ENCODE data around the gene KRTAP10-9. TPM values are rescaled to one million over a fixed set of nuclear protein-coding genes. Genes with fewer than 3 reads are reported as not detected.
"Not testable (repeated sequence)": the region's sequence is repeated elsewhere in the genome, so short reads cannot be mapped to it uniquely, and the experiment has no call there.

KRTAP10-9 gene
- total and polyA plus RNA-seq, 10 donors, result not detected

- Histone ChIP-seq H3K9me3 (peaks cover 0 to 48% (median 43%) of the 10 kb centered on the region in 8 donors), H3K36me3 (no peaks in the 10 kb centered on the region), H3K4me1 (no peaks in the 10 kb centered on the region), H3K4me3 (no peak overlapping the region), H3K27ac (no peak overlapping the region), H3K27me3 (replicated peaks in 1 of 7) (peaks cover 0 to 41% (median 4%) of the 10 kb centered on the region in 7 donors)
- WGBS, 5 donors, result 73 to 94% (median 84%) methylated on average over 5 of the region's 5 CpGs
- intact Hi-C loops (cut with DNase I; ENCODE audit: low total_unique reads), result no loop called here
- no peak for DNase-seq
- no peak for TF ChIP-seq POLR2A (IDR thresholded peaks at IDR 0.05)
- no peak for TF ChIP-seq POLR2AphosphoS5 (IDR thresholded peaks at IDR 0.05)
- TF ChIP-seq CTCF (IDR thresholded peaks at IDR 0.05 in 8 of 11, conservative IDR thresholded peaks at IDR 0.05 in 3 of 11), result no peak
These were observed 13.9 kb downstream of the KRTAP10-9 start for GRCh38 chr21:44640761-44641160.

GRCh38 chr21:44643741-44644310, 16.9 kb downstream of the KRTAP10-9 start:
- TF ChIP-seq POLR2A (IDR thresholded peaks at IDR 0.05) (no peak), CTCF (IDR thresholded peaks at IDR 0.05 in 8 of 11, conservative IDR thresholded peaks at IDR 0.05 in 3 of 11) (no peak), POLR2AphosphoS5 (IDR thresholded peaks at IDR 0.05) (no peak)
- WGBS, 5 donors, result 63 to 80% (median 75%) methylated on average over 14 of the region's 14 CpGs
- Histone ChIP-seq H3K27ac (no peak overlapping the region), H3K9me3 (peaks cover 0 to 49% (median 43%) of the 10 kb centered on the region in 8 donors), H3K4me3 (no peak overlapping the region), H3K36me3 (no peaks in the 10 kb centered on the region), H3K4me1 (no peaks in the 10 kb centered on the region), H3K27me3 (replicated peaks in 1 of 7) (peaks cover 0 to 44% (median 4%) of the 10 kb centered on the region in 7 donors)
- DNase-seq, result no peak
- intact Hi-C loops (cut with DNase I; ENCODE audit: low total_unique reads), result no loop called here

- Histone ChIP-seq H3K27me3 (replicated peaks in 1 of 7) (peaks cover 0 to 36% (median 2%) of the 10 kb centered on the region in 7 donors), H3K4me3 (no peak overlapping the region), H3K36me3 (no peaks in the 10 kb centered on the region), H3K4me1 (no peaks in the 10 kb centered on the region), H3K9me3 (peaks cover 0 to 49% (median 43%) of the 10 kb centered on the region in 8 donors), H3K27ac (no peak overlapping the region)
- whole genome bisulfite sequencing, 5 donors, result 47 to 50% (median 48%) methylated on average over 2 of the region's 2 CpGs
- no peak for TF ChIP-seq POLR2A (IDR thresholded peaks at IDR 0.05)
- no peak for TF ChIP-seq POLR2AphosphoS5 (IDR thresholded peaks at IDR 0.05)
- no peak for TF ChIP-seq CTCF (IDR thresholded peaks at IDR 0.05 in 8 of 11, conservative IDR thresholded peaks at IDR 0.05 in 3 of 11)
- intact Hi-C loops (cut with DNase I; ENCODE audit: low total_unique reads), result no loop called here
- no peak for DNase-seq
These were observed 18.0 kb downstream of the KRTAP10-9 start for GRCh38 chr21:44644878-44645277.

GRCh38 chr21:44646366-44647221, 19.7 kb downstream of the KRTAP10-9 start, which contains the start of gene KRTAP10-11:
Gene KRTAP10-11 (plus strand): TSS chr21:44646414. CDS start chr21:44646459, 45 bp downstream.
- H3K4me3 ChIP-seq; H3K4me1 ChIP-seq; H3K27ac ChIP-seq; DNase-seq; H3K36me3 ChIP-seq; intact Hi-C loops (cut with DNase I; ENCODE audit: low total_unique reads): not testable (repeated sequence)
- WGBS, 5 donors, result 76 to 83% (median 78%) methylated on average over 14 to 21 of the region's 21 CpGs
- peaks cover 0 to 37% (median 32%) of the 10 kb centered on the region in 8 donors for H3K9me3 ChIP-seq
- peaks cover 0 to 27% (median 0%) of the 10 kb centered on the region in 7 donors for H3K27me3 ChIP-seq (replicated peaks in 1 of 7)
